ENCODE measurements around the gene PTTG1. TPM values are rescaled to one million over a fixed set of nuclear protein-coding genes. Genes with fewer than 3 reads are reported as not detected.

The PTTG1 gene
- total RNA-seq, 4 donors from 2014 or later, result 31.7 to 98.9 (median 49.9) TPM

DNA sequence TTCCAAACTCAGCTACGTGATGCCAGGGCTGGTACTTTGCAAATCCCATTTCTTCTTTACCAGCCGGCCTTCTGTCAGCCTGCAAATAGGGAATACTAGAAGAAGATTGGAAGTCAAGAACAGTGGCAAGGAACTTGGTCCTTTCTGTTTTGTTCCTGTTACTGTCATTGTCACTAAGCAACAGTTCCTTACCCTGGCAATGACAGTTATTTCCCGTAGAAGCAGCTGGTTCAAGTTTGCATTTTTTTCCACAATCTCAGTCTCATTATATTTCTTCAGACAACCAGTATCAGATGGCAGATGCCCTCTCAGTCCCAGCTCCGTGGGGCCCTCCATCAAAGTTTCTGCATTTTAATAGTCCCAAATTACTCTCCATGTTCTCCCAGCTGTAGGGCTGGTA, 42.1 kb upstream of the PTTG1 start:
- H3K27ac ChIP-seq, result no peak overlapping the region
- H3K9me3 ChIP-seq, result no peaks in the 10 kb centered on the region
- no peaks in the 10 kb centered on the region for H3K36me3 ChIP-seq
- TF ChIP-seq POLR2A (IDR thresholded peaks at IDR 0.05) (no peak), CTCF (IDR thresholded peaks at IDR 0.05) (no peak), EP300 (IDR thresholded peaks at IDR 0.05) (no peak), POLR2AphosphoS5 (IDR thresholded peaks at IDR 0.05) (no peak)
- H3K4me1 ChIP-seq, result peaks cover 4% of the 10 kb centered on the region
- H3K27me3 ChIP-seq, result no peaks in the 10 kb centered on the region
- no peak for DNase-seq (ENCODE audit: low spot score in 2 of 2)
- 37% methylated on average over 4 of the region's 4 CpGs for WGBS
- H3K4me3 ChIP-seq, result no peak overlapping the region

DNA sequence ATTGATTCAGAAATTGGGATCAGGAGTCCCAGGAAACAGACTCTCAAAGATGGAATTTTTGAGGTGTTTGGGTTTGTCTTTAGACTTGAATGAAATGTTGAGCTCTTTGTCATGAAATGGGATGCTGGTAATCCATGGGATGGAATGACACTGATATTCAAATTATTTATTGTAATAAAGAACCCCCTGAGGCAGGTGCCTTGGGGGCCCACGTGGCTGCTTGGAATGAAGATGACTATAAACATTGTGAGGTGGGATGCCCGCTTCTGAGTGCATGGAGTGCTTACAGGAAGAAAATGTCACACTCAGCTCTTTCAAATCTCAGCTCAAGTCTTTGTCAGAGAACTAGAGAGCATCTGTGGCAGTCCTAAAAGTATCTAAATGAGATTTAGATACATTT, 41.6 kb upstream of the PTTG1 start:
- Histone ChIP-seq H3K4me1 (peaks cover 4% of the 10 kb centered on the region), H3K4me3 (no peak overlapping the region), H3K36me3 (no peaks in the 10 kb centered on the region), H3K27me3 (no peaks in the 10 kb centered on the region), H3K27ac (no peak overlapping the region), H3K9me3 (no peaks in the 10 kb centered on the region)
- TF ChIP-seq CTCF (IDR thresholded peaks at IDR 0.05) (no peak), POLR2AphosphoS5 (IDR thresholded peaks at IDR 0.05) (no peak), EP300 (IDR thresholded peaks at IDR 0.05) (no peak), POLR2A (IDR thresholded peaks at IDR 0.05) (no peak)
- DNase-seq (ENCODE audit: low spot score in 2 of 2), result no peak
- 68% methylated on average over 2 of the region's 2 CpGs for WGBS

- TF ChIP-seq POLR2A (IDR thresholded peaks at IDR 0.05), result no peak
- no peak for TF ChIP-seq POLR2AphosphoS5 (IDR thresholded peaks at IDR 0.05)
- no peak for TF ChIP-seq EP300 (IDR thresholded peaks at IDR 0.05)
- TF ChIP-seq CTCF (IDR thresholded peaks at IDR 0.05), result no peak
- 18% methylated on average over 3 of the region's 3 CpGs for WGBS
- H3K27ac ChIP-seq, result no peak overlapping the region
- peaks cover under 1% of the 10 kb centered on the region for H3K9me3 ChIP-seq
- H3K4me1 ChIP-seq, result peaks cover 4% of the 10 kb centered on the region
- no peak for DNase-seq (ENCODE audit: low spot score in 2 of 2)
- no peaks in the 10 kb centered on the region for H3K36me3 ChIP-seq
- H3K27me3 ChIP-seq, result no peaks in the 10 kb centered on the region
- H3K4me3 ChIP-seq, result no peak overlapping the region
Observed at GRCh38 chr5:160382346-160382745, 39.3 kb upstream of the PTTG1 start.

- H3K27ac ChIP-seq, result no peak overlapping the region
- TF ChIP-seq EP300 (IDR thresholded peaks at IDR 0.05), result no peak
- no peak for TF ChIP-seq CTCF (IDR thresholded peaks at IDR 0.05)
- TF ChIP-seq POLR2A (IDR thresholded peaks at IDR 0.05), result no peak
- TF ChIP-seq POLR2AphosphoS5 (IDR thresholded peaks at IDR 0.05), result no peak
- no peaks in the 10 kb centered on the region for H3K27me3 ChIP-seq
- 78% methylated on average over 1 of the region's 1 CpG for WGBS
- H3K36me3 ChIP-seq, result no peaks in the 10 kb centered on the region
- H3K9me3 ChIP-seq, result peaks cover 6% of the 10 kb centered on the region
- DNase-seq (ENCODE audit: low spot score in 2 of 2), result no peak
- H3K4me1 ChIP-seq, result peaks cover 2% of the 10 kb centered on the region
- H3K4me3 ChIP-seq, result no peak overlapping the region
Observed at GRCh38 chr5:160384681-160385080, 37.0 kb upstream of the PTTG1 start.

DNA sequence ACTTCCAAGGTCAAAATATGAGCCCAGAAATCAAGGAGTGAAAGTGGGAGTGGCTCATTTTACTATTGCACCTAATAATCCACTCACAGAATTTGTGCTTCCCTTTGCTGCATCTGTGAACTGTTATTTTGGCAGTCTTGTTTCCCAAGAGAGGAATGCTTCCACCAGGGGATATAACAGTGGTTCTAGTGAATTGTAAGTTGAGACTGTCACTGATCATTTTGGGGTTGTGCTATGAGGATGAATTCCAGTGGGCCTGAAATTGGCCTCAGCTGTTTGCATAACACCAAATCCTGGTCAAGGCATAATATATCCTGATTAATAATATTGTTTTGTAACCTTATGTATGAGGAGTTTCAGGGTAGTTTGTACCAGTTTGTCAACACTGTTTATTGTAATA, 36.2 kb upstream of the PTTG1 start:
- TF ChIP-seq EP300 (IDR thresholded peaks at IDR 0.05) (no peak), CTCF (IDR thresholded peaks at IDR 0.05) (no peak), POLR2AphosphoS5 (IDR thresholded peaks at IDR 0.05) (no peak), POLR2A (IDR thresholded peaks at IDR 0.05) (no peak)
- DNase-seq (ENCODE audit: low spot score in 2 of 2), result no peak
- no peak overlapping the region for H3K4me3 ChIP-seq
- no peaks in the 10 kb centered on the region for H3K4me1 ChIP-seq
- no peak overlapping the region for H3K27ac ChIP-seq
- peaks cover 6% of the 10 kb centered on the region for H3K9me3 ChIP-seq
- H3K36me3 ChIP-seq, result no peaks in the 10 kb centered on the region
- H3K27me3 ChIP-seq, result no peaks in the 10 kb centered on the region
